ENCODE measurements around the gene ZBED1. TPM values are rescaled to one million over a fixed set of nuclear protein-coding genes. Genes with fewer than 3 reads are reported as not detected.
"Not testable (repeated sequence)": the region's sequence is repeated elsewhere in the genome, so short reads cannot be mapped to it uniquely, and the experiment has no call there.

ZBED1 gene
- total RNA-seq, 2 experiments from 2014 or later = 32.2 to 32.3 TPM

DNA sequence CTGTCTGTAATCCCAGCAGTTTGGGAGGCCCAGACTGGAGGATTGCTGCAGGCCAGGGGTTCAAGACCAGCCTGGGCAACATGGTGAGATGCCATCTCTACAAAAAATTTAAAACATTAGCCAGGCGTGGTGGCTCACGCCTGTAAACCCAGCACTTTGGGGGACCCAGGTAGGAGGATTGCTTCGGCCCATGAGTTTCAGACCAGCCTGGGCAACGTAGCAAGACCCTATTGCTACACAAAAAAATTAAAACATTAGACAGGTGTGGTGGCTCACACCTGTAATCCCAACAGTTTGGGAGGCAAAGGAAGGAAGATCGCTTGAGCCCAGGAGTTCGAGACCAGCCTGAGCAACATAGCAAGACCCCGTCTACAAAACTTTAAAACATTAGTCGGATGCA is 1.3 kb downstream of the ZBED1 start:
- ChIA-PET POLR2A (no interaction called here), CTCF (no interaction called here)

DNA sequence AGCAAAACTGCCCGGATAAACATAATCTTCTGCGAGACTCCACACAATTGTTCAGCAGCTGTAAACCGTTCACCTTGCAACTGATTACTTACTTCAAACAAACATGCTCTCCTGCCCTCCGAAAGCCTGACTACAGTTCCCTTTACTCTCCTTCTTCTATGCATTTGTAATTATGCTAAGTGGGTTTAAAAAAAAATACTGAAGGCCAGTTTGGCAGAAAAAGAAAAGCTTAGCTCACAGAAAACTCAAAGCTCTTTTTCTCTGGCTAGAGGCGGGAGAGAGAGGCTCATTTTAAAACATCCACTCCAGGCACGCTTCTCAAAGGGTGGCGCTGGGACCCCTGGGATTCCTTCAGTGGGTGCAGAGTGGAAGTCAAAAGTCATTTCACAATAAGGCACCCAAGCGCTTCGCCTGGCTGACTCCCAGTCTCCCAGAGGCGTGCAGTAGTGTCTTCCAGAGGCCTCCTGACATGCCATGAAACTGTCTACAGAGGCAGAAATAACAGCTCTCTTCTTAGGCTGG is 1.9 kb downstream of the ZBED1 start:
- POLR2A ChIA-PET = no interaction called here
- CTCF ChIA-PET = no interaction called here

DNA sequence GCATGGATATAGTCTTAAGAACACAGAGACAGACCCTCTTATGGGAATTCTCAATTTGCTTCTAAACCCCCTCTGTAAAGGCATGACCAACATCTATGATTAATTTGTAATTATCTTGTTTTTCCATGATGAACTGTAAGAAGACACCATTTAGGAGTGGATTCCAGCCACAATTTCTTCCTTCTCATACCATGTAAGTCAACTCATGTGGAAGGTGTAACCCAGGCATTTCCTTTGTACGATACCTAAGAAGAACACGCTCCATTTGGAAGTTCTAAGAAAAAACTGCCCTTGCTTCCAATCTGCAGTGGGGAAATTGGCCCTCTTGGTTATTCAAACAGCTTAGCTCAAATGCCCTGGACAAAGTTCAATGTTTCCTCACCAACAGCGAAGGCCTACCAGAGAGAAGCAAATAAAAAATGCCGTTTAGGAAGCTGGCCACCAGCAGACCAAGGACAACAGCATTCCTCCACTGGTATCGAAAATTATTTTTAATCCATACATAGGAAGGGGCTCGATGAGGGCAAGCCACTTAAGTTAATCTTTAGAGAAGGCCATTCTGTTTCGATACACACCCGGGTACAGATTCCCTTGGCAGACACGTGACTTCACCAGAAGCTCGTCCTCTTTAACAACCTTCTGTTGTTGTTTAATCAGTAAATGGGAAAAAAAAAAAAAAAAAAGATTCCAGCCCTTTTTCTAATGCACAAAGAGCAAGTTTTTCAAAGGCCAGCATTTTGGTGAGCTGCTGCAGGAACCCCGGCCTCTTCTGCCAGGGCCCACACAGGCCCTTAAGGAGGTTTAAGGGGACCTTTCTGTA is 2.6 kb downstream of the ZBED1 start:
- POLR2A ChIA-PET = no interaction called here
- CTCF ChIA-PET = no interaction called here

DNA sequence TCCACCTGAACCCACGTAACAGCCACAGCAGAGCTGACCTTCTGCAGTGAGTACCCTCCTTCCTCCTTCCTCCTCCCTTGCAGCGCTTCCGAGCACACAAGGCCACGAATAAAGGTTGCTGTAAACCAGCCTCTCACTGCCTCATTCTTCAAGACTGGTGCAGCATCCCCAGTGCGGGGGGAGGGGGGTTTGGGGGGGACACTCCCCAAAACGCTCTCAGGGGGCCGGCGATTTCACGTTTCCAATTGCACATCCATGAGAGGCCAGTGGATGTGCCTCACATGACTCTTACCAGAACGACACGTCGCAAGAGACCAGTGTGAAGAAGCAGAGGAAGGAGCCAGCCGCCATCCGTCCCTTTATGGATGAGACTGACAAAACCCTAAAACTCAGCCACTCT is 5.2 kb downstream of the ZBED1 start:
- ChIA-PET CTCF (no interaction called here), POLR2A (no interaction called here)

- POLR2A ChIA-PET = no interaction called here
- CTCF ChIA-PET = no interaction called here
These were observed 8.1 kb downstream of the ZBED1 start for GRCh38 chrX:2492531-2493218.

- ChIA-PET POLR2A (no interaction called here), CTCF (no interaction called here)
These were observed 10.1 kb downstream of the ZBED1 start for GRCh38 chrX:2490634-2491033.

- POLR2A ChIA-PET = no interaction called here
- CTCF ChIA-PET = no interaction called here
These were observed 11.0 kb downstream of the ZBED1 start for GRCh38 chrX:2489446-2490445.

DNA sequence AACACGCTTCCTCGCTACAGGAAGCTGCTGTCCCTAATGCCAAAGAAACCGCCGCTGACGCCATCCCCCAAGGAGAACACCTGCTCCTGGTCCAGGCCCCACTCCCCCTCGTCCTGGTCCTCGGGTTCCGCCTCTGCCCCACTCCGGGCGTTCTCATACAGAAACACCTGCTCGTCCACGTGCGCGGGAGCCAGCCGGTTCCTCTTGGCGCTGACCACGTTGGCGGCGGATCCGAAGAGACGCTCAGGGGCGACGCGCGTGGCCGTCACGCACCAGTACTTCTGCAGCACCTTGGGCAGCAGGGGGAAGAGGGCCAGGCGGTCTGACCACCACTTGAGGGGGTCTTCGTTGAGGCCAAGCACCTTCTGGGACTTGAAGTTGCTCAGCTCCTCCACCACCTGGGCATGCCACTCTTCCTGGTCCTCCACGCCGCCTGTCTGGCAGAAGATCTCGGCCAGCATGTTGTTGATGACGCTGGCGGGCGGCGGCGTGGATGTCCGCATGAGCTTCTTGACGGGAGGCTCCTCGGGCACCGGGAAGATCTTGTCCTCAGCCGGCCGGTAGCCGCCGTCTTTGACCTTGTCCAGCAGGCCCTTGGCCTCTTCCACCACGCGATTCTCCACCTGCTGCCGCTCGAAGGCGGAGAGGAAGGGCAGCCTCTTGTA is 12.0 kb downstream of the ZBED1 start:
- ChIA-PET POLR2A (no interaction called here), CTCF (no interaction called here)

DNA sequence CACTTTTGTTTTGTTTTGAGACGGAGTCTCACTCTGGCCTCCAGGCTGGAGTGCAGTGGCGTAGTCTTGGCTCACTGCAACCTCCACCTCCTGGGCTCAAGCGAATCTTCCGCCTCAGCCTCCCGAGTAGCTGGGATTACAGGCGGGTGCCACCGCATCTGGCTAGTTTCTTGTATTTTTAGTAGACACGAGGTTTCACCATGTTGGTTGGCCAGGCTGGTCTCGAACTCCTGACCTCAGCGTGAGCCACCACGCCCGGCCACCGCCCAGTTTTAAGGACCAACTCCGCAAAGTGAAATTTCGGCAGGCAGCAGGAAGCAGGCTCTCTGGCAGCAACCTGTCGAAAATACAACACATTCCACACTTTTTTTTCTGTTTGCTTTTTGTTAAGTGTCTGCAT is 13.4 kb downstream of the ZBED1 start:
- ChIA-PET CTCF (no interaction called here), POLR2A (no interaction called here)

- ChIA-PET POLR2A (no interaction called here), CTCF (no interaction called here)
These were observed 14.2 kb downstream of the ZBED1 start for GRCh38 chrX:2486476-2487133.

DNA sequence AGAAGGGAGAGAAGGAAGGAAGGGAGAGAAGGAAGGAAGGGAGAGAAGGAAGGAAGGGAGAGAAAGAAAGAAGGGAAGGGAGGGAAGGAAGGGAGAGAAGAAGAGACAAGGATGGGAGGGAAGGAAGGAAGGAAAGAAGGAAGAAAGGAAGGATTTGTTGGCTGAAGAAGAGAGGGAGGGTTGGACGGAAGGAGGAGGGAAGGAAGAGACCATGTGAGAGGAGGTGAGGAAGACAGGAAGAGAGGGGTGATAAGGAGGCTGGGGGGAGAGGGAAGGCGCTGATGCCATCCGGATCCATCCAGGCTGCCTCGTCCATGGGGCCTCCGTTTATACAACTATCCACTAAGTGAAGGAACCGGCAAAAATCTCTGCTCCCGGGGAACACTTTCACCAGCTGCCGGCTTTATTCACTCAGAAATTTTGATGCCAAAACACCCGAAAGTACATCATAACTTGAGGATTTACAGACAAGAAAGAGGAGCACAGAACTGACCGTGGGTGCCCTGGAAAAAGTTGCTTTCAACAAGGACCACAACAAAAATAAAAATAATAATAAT is 14.9 kb downstream of the ZBED1 start:
- ChIA-PET CTCF (no interaction called here), POLR2A (no interaction called here)

DNA sequence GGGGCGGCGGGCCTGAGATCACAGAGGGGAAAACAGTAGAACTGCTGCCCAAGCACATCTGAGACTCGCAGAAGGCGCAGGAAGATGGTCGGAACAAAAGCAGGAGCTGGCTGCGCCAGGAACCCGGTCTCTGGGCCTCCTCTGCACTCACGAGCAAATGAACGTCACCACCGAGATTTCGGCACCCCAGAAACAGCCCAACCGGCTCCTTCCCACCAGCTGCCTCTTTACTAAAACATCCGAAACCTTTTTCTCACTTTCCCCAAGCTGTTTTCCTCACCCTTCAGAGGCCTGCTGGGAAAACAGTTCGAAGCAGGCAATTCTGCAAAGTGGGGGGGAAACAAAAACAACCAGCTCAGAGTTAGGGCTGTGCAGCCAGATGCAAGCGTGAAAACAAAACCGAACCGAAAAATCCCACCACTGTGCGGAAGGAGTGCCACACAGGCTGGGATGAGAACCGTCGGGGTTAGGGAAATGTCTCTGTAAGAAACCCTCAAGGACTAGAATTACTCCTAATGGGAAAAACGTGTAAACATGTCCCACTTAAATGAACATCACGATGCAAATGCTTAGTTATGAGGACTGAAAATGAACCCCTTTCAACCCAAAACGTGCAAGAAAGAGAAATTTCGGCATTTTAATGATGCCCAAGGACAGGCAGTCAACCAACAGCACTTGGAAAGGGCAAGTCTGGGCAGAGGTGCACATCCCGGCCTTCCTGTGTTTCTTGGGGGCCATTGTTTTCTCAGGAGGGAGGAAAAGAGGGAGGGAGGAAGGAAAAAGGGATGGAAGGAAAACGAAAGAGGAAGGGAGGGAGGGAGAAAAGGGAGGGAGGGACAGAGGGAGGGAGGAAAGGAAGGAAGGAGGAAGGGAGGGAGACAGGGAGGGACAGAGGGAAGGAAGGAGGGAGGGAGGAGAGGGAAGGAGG is 15.8 kb downstream of the ZBED1 start:
- POLR2A ChIA-PET = no interaction called here
- CTCF ChIA-PET = no interaction called here

DNA sequence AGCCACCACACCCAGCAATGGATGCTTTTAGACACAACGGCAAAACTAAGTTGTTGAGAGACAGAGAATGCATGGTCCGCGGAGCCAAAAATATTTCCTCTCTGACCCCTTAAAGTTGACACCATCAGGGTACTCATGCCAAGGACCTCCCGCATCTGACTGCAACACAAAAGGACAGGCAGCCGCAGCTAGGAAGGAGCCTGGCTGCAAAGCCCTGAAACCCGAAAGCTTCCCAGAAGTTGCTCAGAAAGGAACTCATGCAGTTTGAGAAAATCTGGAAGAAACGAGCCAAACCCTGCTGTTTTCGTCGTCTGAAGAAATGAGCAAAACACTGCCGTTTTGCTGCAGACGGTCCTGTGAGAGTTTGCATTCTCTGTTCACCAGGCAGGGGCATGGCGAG is 16.5 kb downstream of the ZBED1 start:
- ChIA-PET POLR2A (no interaction called here), CTCF (no interaction called here)

- ChIA-PET CTCF (no interaction called here), POLR2A (no interaction called here)
These were observed 17.2 kb downstream of the ZBED1 start for GRCh38 chrX:2483398-2484060.

DNA sequence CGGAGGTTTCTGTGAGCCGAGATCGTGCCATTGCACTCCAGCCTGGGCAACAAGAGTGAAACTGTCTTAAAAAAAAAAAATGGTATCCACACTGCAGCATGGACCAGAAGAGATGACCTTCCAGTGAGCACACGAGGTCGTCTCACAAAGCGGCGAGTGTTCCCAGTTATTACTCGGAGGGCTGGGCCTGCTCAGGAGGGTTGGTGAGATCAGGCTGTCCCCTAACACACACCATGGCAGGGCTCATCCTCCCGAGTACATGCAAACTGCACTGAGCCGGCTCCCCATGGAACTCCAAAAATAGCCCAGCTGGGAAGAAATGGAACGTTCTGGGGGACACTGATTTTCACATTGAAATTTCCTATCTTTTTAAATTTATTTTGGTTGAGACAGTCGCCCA is 19.2 kb downstream of the ZBED1 start:
- POLR2A ChIA-PET, CTCF ChIA-PET: not testable (repeated sequence)

DNA sequence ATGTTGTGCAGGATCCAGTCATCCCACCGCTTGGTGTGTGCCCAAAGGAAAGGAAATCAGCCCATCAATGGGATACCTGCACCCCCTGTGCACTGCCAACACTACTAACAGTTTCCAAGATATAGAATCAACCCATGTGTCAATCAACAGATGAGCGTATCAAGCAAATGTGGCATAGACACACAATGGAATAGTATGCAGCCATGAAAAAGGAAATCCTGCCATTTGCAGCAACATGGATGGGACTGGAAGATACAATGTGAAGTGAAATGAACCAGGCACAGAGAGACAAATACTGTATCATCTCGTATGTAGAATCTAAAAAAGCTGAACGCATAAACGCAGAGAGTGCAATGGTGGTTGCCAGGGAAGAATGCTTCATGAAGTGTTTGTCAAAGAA is 20.8 kb downstream of the ZBED1 start:
- CTCF ChIA-PET, POLR2A ChIA-PET: not testable (repeated sequence)

DNA sequence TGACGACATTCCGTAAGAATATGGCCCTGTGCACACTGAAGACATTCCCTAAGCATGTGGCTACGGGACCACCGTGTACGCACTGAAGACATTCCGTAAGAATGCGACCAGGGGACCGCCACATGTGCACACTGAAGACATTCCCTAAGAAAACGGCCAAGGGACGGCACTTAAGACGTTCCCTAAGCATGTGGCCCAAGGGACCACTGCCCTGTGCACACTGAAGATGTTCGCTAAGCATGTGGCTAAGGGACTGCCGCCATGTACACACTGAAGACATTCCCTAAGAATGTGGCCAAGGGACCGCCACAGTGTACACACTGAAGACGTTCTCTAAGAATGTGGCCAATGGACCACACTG is 21.4 kb downstream of the ZBED1 start:
- ChIA-PET CTCF (no interaction called here), POLR2A (no interaction called here)
